Epithelial cell of proximal tubule (primary cell): ENCODE measurements around the gene KIRREL3. TPM values are rescaled to one million over a fixed set of nuclear protein-coding genes. Genes with fewer than 3 reads are reported as not detected.

Source experiments
- DNase-seq: peaks from one replicate; pipeline ENCODE4 v3.0.0-alpha.2; 2011; ENCODE audit warnings: low read depth
- H3K4me3 ChIP-seq: 2 replicates; pipeline ENCODE4 v1.5.1; 2011; ENCODE audit warnings: low read depth, mild to moderate bottlenecking, low read length
- CTCF ChIP-seq: conservative IDR thresholded peaks from 2 replicates; pipeline ENCODE4 v1.5.1; 2012; ENCODE audit warnings: low read depth, mild to moderate bottlenecking, low read length
- total RNA-seq: library from RNA; depleted of rRNA; stranded (reverse); fragments of >200 nt; gene quantifications from 2 replicates; pipeline ENCODE4 v1.2.3, GENCODE V29; 2015

Gene KIRREL3
- total RNA-seq, 1 donor from 2014 or later: 5.1 TPM

- no peak for DNase-seq
- no peak for TF ChIP-seq CTCF
- H3K4me3 ChIP-seq: no peak overlapping the region
Observed at GRCh38 chr11:126753990-126754389, 246.6 kb downstream of the KIRREL3 start.

DNA sequence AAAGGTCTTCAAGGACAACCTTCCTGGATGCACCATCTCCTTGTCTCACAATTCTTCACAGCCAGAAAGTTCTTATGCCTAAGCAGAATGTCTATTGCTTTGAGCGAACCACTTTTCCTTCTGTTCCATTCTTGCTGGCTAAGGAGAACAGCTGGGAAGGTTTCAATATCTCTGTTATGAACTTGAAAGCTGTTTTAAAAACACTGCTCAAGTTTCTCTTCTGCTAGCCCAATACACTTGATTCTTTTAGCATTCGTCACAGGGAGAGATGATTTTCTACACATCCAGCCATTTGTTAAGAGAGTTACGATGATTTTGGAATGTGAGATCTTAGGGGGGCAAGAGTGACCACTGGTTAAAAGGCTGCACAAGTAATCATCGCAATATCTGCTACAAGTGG is 249.3 kb downstream of the KIRREL3 start:
- TF ChIP-seq CTCF: no peak
- no peak overlapping the region for H3K4me3 ChIP-seq
- DNase-seq: no peak

DNA sequence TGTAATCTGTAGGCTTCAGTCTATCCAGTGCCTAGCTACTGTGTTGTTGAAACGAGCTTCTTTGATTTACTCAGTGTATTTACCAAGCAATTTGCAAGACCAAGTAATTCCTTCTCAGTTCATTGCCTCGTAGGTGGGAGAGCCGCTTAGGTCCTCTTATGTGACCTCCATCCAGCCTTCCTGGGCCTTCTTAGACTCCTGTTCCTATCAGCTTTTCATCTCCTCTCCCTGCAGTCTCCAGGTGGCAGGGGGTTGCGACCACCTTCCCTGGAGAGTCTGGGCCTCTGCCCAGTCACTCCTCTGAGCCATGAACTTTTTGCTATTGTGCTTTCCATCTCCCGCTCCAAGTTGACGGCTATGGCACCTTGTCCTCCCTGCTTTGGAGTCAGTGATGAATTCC is 251.8 kb downstream of the KIRREL3 start:
- H3K4me3 ChIP-seq: no peak overlapping the region
- DNase-seq: no peak
- no peak for TF ChIP-seq CTCF

DNA sequence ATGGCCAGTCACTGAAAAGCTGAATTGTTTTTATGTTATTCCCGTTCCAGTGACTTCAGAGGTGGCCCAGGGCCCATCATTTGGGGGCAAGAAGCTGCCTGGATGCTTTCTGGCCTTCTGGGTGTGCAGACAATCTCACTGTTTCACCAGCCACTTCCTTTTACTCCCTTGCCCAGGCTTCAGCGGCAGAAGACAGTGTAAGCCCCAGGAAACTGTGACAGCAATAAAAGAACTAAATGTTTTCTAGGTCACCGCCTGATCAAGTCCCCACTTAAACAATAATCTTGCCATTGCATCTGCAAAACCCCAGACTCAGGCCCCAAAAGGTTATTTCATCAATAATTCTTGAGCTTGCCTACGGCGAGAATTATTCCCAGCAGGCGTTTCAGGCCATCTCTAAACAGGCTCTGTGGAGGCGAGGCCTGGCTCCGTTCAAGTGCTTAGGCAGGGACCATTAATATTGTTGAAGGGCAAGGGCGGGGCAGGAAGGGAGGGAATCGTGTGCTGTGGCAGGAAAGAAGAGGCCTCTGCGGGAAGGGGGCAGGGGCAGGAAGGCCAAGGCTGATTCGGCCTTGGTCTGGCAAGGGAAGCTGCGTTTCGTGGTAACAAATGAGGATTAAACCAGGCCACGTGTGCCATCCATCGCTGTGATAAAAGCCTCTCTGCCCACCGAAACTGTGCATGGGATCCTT is 252.3 kb downstream of the KIRREL3 start:
- no peak for DNase-seq
- TF ChIP-seq CTCF: no peak
- H3K4me3 ChIP-seq: no peak overlapping the region

DNA sequence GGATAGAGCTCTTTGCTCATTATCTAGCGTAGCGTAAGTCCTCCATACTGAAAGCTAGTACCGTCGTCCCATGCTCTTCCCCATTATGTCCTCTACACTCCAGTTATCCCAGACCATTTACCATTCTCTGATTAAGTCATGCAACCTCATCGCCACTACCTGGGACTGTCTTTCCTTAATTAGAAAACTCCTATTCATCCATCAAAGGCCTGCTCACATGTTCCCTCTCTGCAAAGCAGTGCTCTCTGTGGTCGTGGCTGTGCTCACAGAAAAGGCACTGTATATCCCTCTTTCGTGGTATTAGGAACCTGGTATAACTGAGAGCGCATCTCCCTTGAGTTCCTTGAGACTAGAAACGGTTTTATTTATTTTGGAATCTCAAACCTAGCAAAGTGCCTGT is 253.3 kb downstream of the KIRREL3 start:
- H3K4me3 ChIP-seq: no peak overlapping the region
- TF ChIP-seq CTCF: no peak
- no peak for DNase-seq

- no peak for DNase-seq
- no peak overlapping the region for H3K4me3 ChIP-seq
- no peak for TF ChIP-seq CTCF
Observed at GRCh38 chr11:126746443-126746842, 254.1 kb downstream of the KIRREL3 start.

- DNase-seq: no peak
- no peak overlapping the region for H3K4me3 ChIP-seq
- TF ChIP-seq CTCF: no peak
Observed at GRCh38 chr11:126744699-126745098, 255.9 kb downstream of the KIRREL3 start.
